Panc1 (cell line): ENCODE data around the gene CCK. TPM values are rescaled to one million over a fixed set of nuclear protein-coding genes. Genes with fewer than 3 reads are reported as not detected.

ENCODE experiments used
- ATAC-seq: fragments of 200-7000 bp; cut with Tn5 transposase; 2 replicates; pipeline ENCODE4 v1.9.1; 2020; ENCODE audit warnings: mild to moderate bottlenecking, moderate library complexity
- BruUV-seq: library from RNA; stranded (reverse); fragments of 400-500 nt; replicated peaks from 2 replicates; lab custom pipeline; 2021; lab: Mats Ljungman, UMichigan
- CTCF ChIA-PET: fragments of 300-600 bp; sonication (Branson Sonifier 250); formaldehyde crosslinking; loops from one replicate; lab custom pipeline; 2022; ENCODE audit warnings: antibody characterized with exemption; lab: Charles Lee
- POLR2A ChIA-PET: fragments of 300-600 bp; sonication (Branson Sonifier 250); formaldehyde crosslinking; loops from one replicate; lab custom pipeline; 2022; ENCODE audit warnings: antibody characterized with exemption; lab: Charles Lee
- DNase-seq: peaks from one replicate; pipeline ENCODE4 v3.0.0-alpha.2; 2010; ENCODE audit warnings: low read depth, low spot score
- H3K27ac ChIP-seq: 2 replicates; pipeline ENCODE4 v1.5.1; 2011; ENCODE audit warnings: mild to moderate bottlenecking, low read length, inconsistent platforms
- H3K27me3 ChIP-seq: fragments of 200-500 bp; sonication (Bioruptor generic); 2 replicates; pipeline ENCODE4 v1.6.0; 2014; ENCODE audit warnings: low read length, inconsistent platforms; ENCODE audit not compliant: control insufficient read depth, insufficient read depth
- H3K36me3 ChIP-seq: fragments of 200-500 bp; sonication (Bioruptor generic); 2 replicates; pipeline ENCODE4 v1.5.1; 2014; ENCODE audit warnings: inconsistent platforms, mild to moderate bottlenecking, low read length, moderate library complexity; ENCODE audit not compliant: control insufficient read depth, insufficient read depth
- H3K4me1 ChIP-seq: 2 replicates; pipeline ENCODE4 v1.5.1; 2011; ENCODE audit warnings: inconsistent platforms, mild to moderate bottlenecking, low read length, moderate library complexity; ENCODE audit not compliant: control insufficient read depth, insufficient read depth
- H3K4me3 ChIP-seq, 2 experiments: 2 replicates each; pipeline ENCODE4 v1.5.1; 2011 to 2012; ENCODE audit warnings: low read depth in 2 of 2, low read length in 2 of 2, mild to moderate bottlenecking in 2 of 2, inconsistent platforms in 1 of 2, moderate library complexity in 1 of 2
- H3K9me3 ChIP-seq: fragments of 200-500 bp; sonication (Bioruptor generic); 2 replicates; pipeline ENCODE4 v1.5.1; 2014; ENCODE audit warnings: low read depth, mild to moderate bottlenecking, inconsistent platforms, low read length, moderate library complexity; ENCODE audit not compliant: control insufficient read depth, insufficient read depth
- POLR2AphosphoS5 ChIP-seq: IDR thresholded peaks from 2 replicates; pipeline ENCODE4 v1.6.1; 2012; ENCODE audit warnings: mild to moderate bottlenecking, low read depth, low read length, moderate library complexity
- REST ChIP-seq, 2 experiments: IDR thresholded peaks; 2 replicates each; pipeline ENCODE4 v1.6.1; 2011 to 2012; ENCODE audit warnings: low read depth in 2 of 2, control low read depth in 1 of 2, low read length in 1 of 2, mild to moderate bottlenecking in 1 of 2, moderate library complexity in 1 of 2; ENCODE audit not compliant: insufficient read depth in 1 of 2
- SIN3A ChIP-seq: IDR thresholded peaks from 2 replicates; pipeline ENCODE4 v1.6.1; 2012; ENCODE audit warnings: low read depth, mild to moderate bottlenecking, low read length, moderate library complexity, borderline replicate concordance; ENCODE audit not compliant: insufficient read depth
- TCF7L2 ChIP-seq: IDR thresholded peaks from 2 replicates; pipeline ENCODE4 v1.6.1; 2011; ENCODE audit warnings: mild to moderate bottlenecking, low read depth, low read length, inconsistent platforms
- in situ Hi-C: cut with HindIII; loops from 2 replicates; pipeline ENCODE4 v1.10.0; 2016; ENCODE audit warnings: low sequenced_read_pairs, low pct_unique_long_range_greater_than_20kb
- intact Hi-C: fragments of 100-400 bp; cut with micrococcal nuclease; formaldehyde crosslinking; loops from one replicate; pipeline ENCODE4 v1.10.0; 2022; ENCODE audit not compliant: unreplicated experiment
- total RNA-seq: library from RNA; stranded (reverse); gene quantifications from one replicate; pipeline ENCODE4 v1.2.1, GENCODE V29; 2021; ENCODE audit not compliant: unreplicated experiment
- TF ChIP-seq, protein P1 (sequence below): fragments of 450-650 bp; IDR thresholded peaks from 2 replicates; pipeline ENCODE4 v1.5.1; 2017; ENCODE audit warnings: mild to moderate bottlenecking

The CCK gene
- total RNA-seq, 1 experiment from 2014 or later: not detected

- ChIA-PET CTCF (no interaction called here), POLR2A (no interaction called here)
- BruUV-seq: no TSS peak
- Histone ChIP-seq H3K36me3 (peaks cover 4% of the 10 kb centered on the region), H3K27me3 (no peaks in the 10 kb centered on the region), H3K4me1 (no peaks in the 10 kb centered on the region), H3K27ac (no peak overlapping the region), H3K4me3 (no peak overlapping the region), H3K9me3 (no peaks in the 10 kb centered on the region)
- no peak for TF ChIP-seq TCF7L2
- no peak for TF ChIP-seq REST (IDR thresholded peaks at IDR 0.05; ENCODE audit: insufficient read depth in 1 of 2, low read depth in 2 of 2, low read length in 1 of 2)
- TF ChIP-seq SIN3A: no peak
- no peak for TF ChIP-seq POLR2AphosphoS5
- TF ChIP-seq, protein P1, sequence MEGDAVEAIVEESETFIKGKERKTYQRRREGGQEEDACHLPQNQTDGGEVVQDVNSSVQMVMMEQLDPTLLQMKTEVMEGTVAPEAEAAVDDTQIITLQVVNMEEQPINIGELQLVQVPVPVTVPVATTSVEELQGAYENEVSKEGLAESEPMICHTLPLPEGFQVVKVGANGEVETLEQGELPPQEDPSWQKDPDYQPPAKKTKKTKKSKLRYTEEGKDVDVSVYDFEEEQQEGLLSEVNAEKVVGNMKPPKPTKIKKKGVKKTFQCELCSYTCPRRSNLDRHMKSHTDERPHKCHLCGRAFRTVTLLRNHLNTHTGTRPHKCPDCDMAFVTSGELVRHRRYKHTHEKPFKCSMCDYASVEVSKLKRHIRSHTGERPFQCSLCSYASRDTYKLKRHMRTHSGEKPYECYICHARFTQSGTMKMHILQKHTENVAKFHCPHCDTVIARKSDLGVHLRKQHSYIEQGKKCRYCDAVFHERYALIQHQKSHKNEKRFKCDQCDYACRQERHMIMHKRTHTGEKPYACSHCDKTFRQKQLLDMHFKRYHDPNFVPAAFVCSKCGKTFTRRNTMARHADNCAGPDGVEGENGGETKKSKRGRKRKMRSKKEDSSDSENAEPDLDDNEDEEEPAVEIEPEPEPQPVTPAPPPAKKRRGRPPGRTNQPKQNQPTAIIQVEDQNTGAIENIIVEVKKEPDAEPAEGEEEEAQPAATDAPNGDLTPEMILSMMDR: no peak
- no peak for ATAC-seq
- intact Hi-C loops (no loop called here), in situ Hi-C loops (no loop called here)
- DNase-seq: no peak
These were observed 51.9 kb downstream of the CCK start for GRCh38 chr3:42214064-42214463.

- Histone ChIP-seq H3K9me3 (no peaks in the 10 kb centered on the region), H3K36me3 (peaks cover 4% of the 10 kb centered on the region), H3K27ac (no peak overlapping the region), H3K4me3 (no peak overlapping the region), H3K27me3 (no peaks in the 10 kb centered on the region), H3K4me1 (no peaks in the 10 kb centered on the region)
- BruUV-seq: no TSS peak
- intact Hi-C loops: no loop called here
- TF ChIP-seq TCF7L2: no peak
- TF ChIP-seq SIN3A: no peak
- TF ChIP-seq POLR2AphosphoS5: no peak
- TF ChIP-seq, protein P1: no peak
- TF ChIP-seq REST (IDR thresholded peaks at IDR 0.05; ENCODE audit: insufficient read depth in 1 of 2, low read depth in 2 of 2, low read length in 1 of 2): no peak
- no peak for DNase-seq
- ChIA-PET POLR2A (no interaction called here), CTCF (no interaction called here)
- ATAC-seq: no peak
- in situ Hi-C loops: no loop called here
These were observed 52.6 kb downstream of the CCK start for GRCh38 chr3:42213417-42213816.
